Coronary artery (tissue), 2 donors: ENCODE data around the gene LOXL4.
A peak's percentile ranks its signal among the peaks of the same experiment; 100 is the strongest.

Source experiments
- DNase-seq: peaks from one replicate; pipeline ENCODE4 v3.0.0-alpha.2; 2017; ENCODE audit warnings: low spot score
- H3K27ac ChIP-seq, 2 donors: fragments of 200-600 bp; sonication (generic); one replicate each; pipeline ENCODE4 v1.5.1; 2016 to 2019
- H3K4me3 ChIP-seq: fragments of 200-600 bp; sonication (generic); 2 replicates; pipeline ENCODE4 v1.5.1; 2016; ENCODE audit warnings: mild to moderate bottlenecking, moderate library complexity
- TF ChIP-seq, protein P1 (sequence below): fragments of 200-600 bp; sonication (generic); IDR thresholded peaks from one replicate; pipeline ENCODE4 v1.5.1; 2019; ENCODE audit warnings: antibody characterized with exemption

The LOXL4 gene

GRCh38 chr10:98267894-98268693 is at the start of gene LOXL4:
LOXL4 (minus strand) TSS chr10:98268194; CDS start chr10:98263019, 5,175 bp downstream.
- TF ChIP-seq, protein P1, sequence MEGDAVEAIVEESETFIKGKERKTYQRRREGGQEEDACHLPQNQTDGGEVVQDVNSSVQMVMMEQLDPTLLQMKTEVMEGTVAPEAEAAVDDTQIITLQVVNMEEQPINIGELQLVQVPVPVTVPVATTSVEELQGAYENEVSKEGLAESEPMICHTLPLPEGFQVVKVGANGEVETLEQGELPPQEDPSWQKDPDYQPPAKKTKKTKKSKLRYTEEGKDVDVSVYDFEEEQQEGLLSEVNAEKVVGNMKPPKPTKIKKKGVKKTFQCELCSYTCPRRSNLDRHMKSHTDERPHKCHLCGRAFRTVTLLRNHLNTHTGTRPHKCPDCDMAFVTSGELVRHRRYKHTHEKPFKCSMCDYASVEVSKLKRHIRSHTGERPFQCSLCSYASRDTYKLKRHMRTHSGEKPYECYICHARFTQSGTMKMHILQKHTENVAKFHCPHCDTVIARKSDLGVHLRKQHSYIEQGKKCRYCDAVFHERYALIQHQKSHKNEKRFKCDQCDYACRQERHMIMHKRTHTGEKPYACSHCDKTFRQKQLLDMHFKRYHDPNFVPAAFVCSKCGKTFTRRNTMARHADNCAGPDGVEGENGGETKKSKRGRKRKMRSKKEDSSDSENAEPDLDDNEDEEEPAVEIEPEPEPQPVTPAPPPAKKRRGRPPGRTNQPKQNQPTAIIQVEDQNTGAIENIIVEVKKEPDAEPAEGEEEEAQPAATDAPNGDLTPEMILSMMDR = no peak
- DNase-seq = peak; percentile 80
- H3K27ac ChIP-seq = peak within 1 kb of the TSS; percentile 89
- peak within 1 kb of the TSS; percentile 72 for H3K4me3 ChIP-seq

DNA sequence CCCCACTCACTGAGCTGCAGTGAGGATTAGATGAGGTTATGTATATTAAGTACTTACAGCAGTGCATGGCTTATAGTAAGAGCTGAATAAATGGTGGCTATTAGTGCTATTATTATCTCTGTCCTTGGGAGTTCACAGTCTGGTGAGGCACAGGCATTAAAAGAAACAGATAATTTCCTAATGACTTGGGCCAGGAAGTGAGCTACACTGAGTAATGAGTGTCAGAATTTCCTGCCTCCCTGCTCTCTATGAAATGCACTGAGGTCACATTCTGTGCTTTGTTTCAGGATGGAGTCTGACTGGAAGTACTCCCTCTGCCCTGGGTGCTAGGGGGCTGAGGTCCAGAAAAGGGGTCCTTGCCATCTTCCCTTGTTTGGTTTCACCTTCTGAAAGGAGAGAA is 48.7 kb upstream of the LOXL4 start:
- Histone ChIP-seq H3K27ac (peak overlapping the region in 1 of 2 donors; percentile 36), H3K4me3 (no peak overlapping the region)
- DNase-seq = no peak
- TF ChIP-seq, protein P1 = no peak

DNA sequence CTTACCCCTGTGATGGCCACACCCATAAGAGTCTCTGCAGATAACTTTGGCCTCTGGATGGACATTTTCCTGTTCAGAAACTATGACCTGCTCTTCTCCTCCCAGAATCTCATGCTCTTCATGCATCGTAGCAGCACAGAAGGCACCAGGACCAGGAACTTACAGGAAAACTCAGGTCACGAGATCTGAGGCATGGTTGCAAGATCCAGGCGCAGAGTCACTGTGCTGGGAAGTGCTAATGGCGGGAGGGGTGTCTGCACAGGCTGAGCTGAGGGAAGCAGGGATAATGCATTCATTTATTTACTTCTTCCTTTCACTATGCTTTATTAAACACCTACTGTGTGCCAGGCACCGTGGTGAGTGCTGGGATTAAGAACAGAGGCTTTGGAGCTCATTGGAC is 48.2 kb upstream of the LOXL4 start:
- Histone ChIP-seq H3K4me3 (no peak overlapping the region), H3K27ac (peak overlapping the region in 1 of 2 donors; percentile 36)
- TF ChIP-seq, protein P1 = no peak
- DNase-seq = no peak

- peak overlapping the region in 1 of 2 donors; percentile 70 for H3K27ac ChIP-seq
- TF ChIP-seq, protein P1 = no peak
- peak; percentile 78 for DNase-seq
- no peak overlapping the region for H3K4me3 ChIP-seq
Observed at GRCh38 chr10:98314532-98315284, 46.7 kb upstream of the LOXL4 start.

DNA sequence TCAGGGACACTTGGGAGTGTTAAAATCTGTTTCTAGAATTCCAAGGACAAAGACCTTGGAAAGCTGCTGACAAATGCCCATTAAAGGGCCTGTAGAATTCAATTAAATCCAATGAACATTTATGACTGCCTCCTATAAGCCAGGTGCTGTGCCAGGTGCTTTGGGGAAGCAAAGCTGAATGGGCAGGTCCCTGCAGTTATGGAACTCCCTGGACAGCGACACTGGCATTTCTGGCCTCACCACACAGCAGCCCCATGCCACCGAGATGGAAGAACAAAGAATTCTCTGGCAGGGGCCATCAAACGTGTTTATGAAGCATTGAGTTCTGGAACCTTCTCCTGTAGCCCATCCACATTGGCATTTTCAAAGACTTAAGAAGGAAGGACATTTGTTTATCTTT is 45.6 kb upstream of the LOXL4 start:
- no peak for DNase-seq
- TF ChIP-seq, protein P1 = no peak
- Histone ChIP-seq H3K4me3 (no peak overlapping the region), H3K27ac (no peak overlapping the region)

DNA sequence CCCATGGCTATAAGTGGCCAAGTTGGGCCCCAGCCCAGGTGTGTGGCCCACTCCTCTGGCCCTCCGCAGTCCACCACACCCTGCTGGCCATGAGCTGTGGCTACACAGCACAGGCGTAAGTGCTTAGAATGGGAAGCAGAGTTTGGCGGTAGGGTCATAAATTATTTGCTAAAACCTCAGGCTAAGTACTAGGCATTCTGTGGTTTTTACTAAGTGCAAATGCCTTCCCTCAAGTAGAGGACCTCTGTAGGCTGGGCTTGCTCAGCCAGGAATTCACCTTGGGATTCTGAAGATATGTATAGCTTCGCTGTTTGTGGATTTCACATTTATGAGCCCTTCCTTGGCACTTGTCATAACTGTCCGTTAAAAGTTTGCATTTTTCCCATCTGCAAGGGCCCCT is 44.8 kb upstream of the LOXL4 start:
- no peak overlapping the region for H3K4me3 ChIP-seq
- TF ChIP-seq, protein P1 = no peak
- no peak for DNase-seq
- no peak overlapping the region for H3K27ac ChIP-seq
